GM12872 (cell line): ENCODE results near the gene PLCH1.

Source experiments
- CTCF ChIP-seq: IDR thresholded peaks from 3 replicates; pipeline ENCODE4 v1.5.1; 2011; ENCODE audit warnings: low read depth, mild to moderate bottlenecking, low read length, moderate library complexity; ENCODE audit not compliant: insufficient read depth

Gene PLCH1

GRCh38 chr3:155605571-155605970 lies 139.3 kb downstream of the PLCH1 start:
- TF ChIP-seq CTCF, result no peak

GRCh38 chr3:155604967-155605366 lies 139.9 kb downstream of the PLCH1 start:
- TF ChIP-seq CTCF, result no peak

GRCh38 chr3:155604126-155604525 lies 140.7 kb downstream of the PLCH1 start:
- no peak for TF ChIP-seq CTCF

- no peak for TF ChIP-seq CTCF
These were observed 141.6 kb downstream of the PLCH1 start for GRCh38 chr3:155603302-155603701.

- TF ChIP-seq CTCF, result no peak
These were observed 142.6 kb downstream of the PLCH1 start for GRCh38 chr3:155602307-155602706.

GRCh38 chr3:155598671-155599070 lies 146.2 kb downstream of the PLCH1 start:
- no peak for TF ChIP-seq CTCF

GRCh38 chr3:155596615-155597014 lies 148.3 kb downstream of the PLCH1 start:
- TF ChIP-seq CTCF, result no peak

- no peak for TF ChIP-seq CTCF
These were observed 149.5 kb downstream of the PLCH1 start for GRCh38 chr3:155595371-155595770.
